Activated CD4-positive, alpha-beta T cell treated with anti-CD3 and anti-CD28 coated beads, Interleukin-2, amount 10 ng/mL, durations not matched to agents 24 days and 14 days (primary cell): ENCODE results near the gene SLA2. TPM values are rescaled to one million over a fixed set of nuclear protein-coding genes. Genes with fewer than 3 reads are reported as not detected.
A peak's percentile ranks its signal among the peaks of the same experiment; 100 is the strongest.
"Not testable (repeated sequence)": the region's sequence is repeated elsewhere in the genome, so short reads cannot be mapped to it uniquely, and the experiment has no call there.

ENCODE experiments used
- DNase-seq: peaks from one replicate; pipeline ENCODE4 v3.0.0; 2022
- H3K27ac Mint-ChIP-seq: one replicate; pipeline ENCODE4 v1.8.0; 2022; ENCODE audit warnings: mild to moderate bottlenecking, mixed read lengths
- H3K27me3 Mint-ChIP-seq: one replicate; pipeline ENCODE4 v1.8.0; 2022; ENCODE audit warnings: mixed read lengths
- H3K36me3 Mint-ChIP-seq: one replicate; pipeline ENCODE4 v1.8.0; 2022; ENCODE audit warnings: low read depth, mild to moderate bottlenecking, mixed read lengths
- H3K4me1 Mint-ChIP-seq: one replicate; pipeline ENCODE4 v1.8.0; 2021; ENCODE audit warnings: mixed read lengths
- H3K4me3 Mint-ChIP-seq: one replicate; pipeline ENCODE4 v1.8.0; 2022; ENCODE audit warnings: mild to moderate bottlenecking, moderate library complexity, mixed read lengths
- H3K9me3 Mint-ChIP-seq: one replicate; pipeline ENCODE4 v1.8.0; 2021; ENCODE audit warnings: mixed read lengths
- intact Hi-C: fragments of 100-400 bp; cut with micrococcal nuclease; formaldehyde crosslinking; loops from one replicate; pipeline ENCODE4 v1.15.1; 2023
- total RNA-seq: library from RNA; stranded (reverse); gene quantifications from 2 replicates; pipeline ENCODE4 v1.2.3, GENCODE V29; 2022

Gene SLA2
- total RNA-seq, 1 donor from 2014 or later: 59.0 TPM

GRCh38 chr20:36614781-36615557 lies 31.0 kb downstream of the SLA2 start:
- DNase-seq: no peak
- Mint-ChIP-seq H3K27me3 (no peaks in the 10 kb centered on the region), H3K36me3 (peaks cover 46% of the 10 kb centered on the region), H3K4me3 (no peak overlapping the region), H3K9me3 (no peaks in the 10 kb centered on the region), H3K4me1 (peaks cover 11% of the 10 kb centered on the region), H3K27ac (peak overlapping the region; percentile 20)
- intact Hi-C loops: no loop called here

GRCh38 chr20:36613974-36614373 lies 32.0 kb downstream of the SLA2 start:
- peaks cover 54% of the 10 kb centered on the region for H3K36me3 Mint-ChIP-seq
- no peaks in the 10 kb centered on the region for H3K9me3 Mint-ChIP-seq
- peaks cover 11% of the 10 kb centered on the region for H3K4me1 Mint-ChIP-seq
- no peaks in the 10 kb centered on the region for H3K27me3 Mint-ChIP-seq
- no peak overlapping the region for H3K27ac Mint-ChIP-seq
- intact Hi-C loops: loop anchor here (2.0 kb wide), 1 partner anchor 31 kb away; no protein-coding TSS in a partner anchor
- H3K4me3 Mint-ChIP-seq: no peak overlapping the region
- no peak for DNase-seq

GRCh38 chr20:36611625-36612024 lies 34.4 kb downstream of the SLA2 start:
- Mint-ChIP-seq H3K27me3 (no peaks in the 10 kb centered on the region), H3K36me3 (peaks cover 73% of the 10 kb centered on the region), H3K9me3 (no peaks in the 10 kb centered on the region), H3K27ac (no peak overlapping the region), H3K4me3 (no peak overlapping the region), H3K4me1 (peaks cover 20% of the 10 kb centered on the region)
- intact Hi-C loops: loop anchor here (2.0 kb wide), 1 partner anchor 33 kb away; no protein-coding TSS in a partner anchor
- no peak for DNase-seq

GRCh38 chr20:36608388-36608728 lies 37.6 kb downstream of the SLA2 start:
- H3K9me3 Mint-ChIP-seq, H3K4me3 Mint-ChIP-seq, H3K27ac Mint-ChIP-seq, H3K27me3 Mint-ChIP-seq, DNase-seq: not testable (repeated sequence)
- intact Hi-C loops: loop anchor here (5.0 to 10.0 kb wide), 2 partner anchors 144 to 164 kb away; partner anchors contain the start of gene DSN1
- Mint-ChIP-seq H3K36me3 (peaks cover 59% of the 10 kb centered on the region), H3K4me1 (peaks cover 22% of the 10 kb centered on the region)

- DNase-seq: no peak
- intact Hi-C loops: loop anchor here (5.0 to 10.0 kb wide), 2 partner anchors 143 to 165 kb away; partner anchors contain the start of gene DSN1
- Mint-ChIP-seq H3K4me3 (peak overlapping the region; percentile 100), H3K36me3 (peaks cover 55% of the 10 kb centered on the region), H3K27ac (peak overlapping the region; percentile 70), H3K9me3 (no peaks in the 10 kb centered on the region), H3K27me3 (no peaks in the 10 kb centered on the region), H3K4me1 (peaks cover 20% of the 10 kb centered on the region)
These were observed 38.2 kb downstream of the SLA2 start for GRCh38 chr20:36607586-36608387.

- Mint-ChIP-seq H3K27ac (peak overlapping the region; percentile 94), H3K9me3 (no peaks in the 10 kb centered on the region), H3K4me1 (peaks cover 21% of the 10 kb centered on the region), H3K27me3 (no peaks in the 10 kb centered on the region), H3K4me3 (peak overlapping the region; percentile 100), H3K36me3 (peaks cover 43% of the 10 kb centered on the region)
- intact Hi-C loops: loop anchor here (5.0 to 10.0 kb wide), 2 partner anchors 142 to 166 kb away; partner anchors contain the start of gene DSN1
- DNase-seq: peak; percentile 71
These were observed 39.6 kb downstream of the SLA2 start for GRCh38 chr20:36606158-36607066.

GRCh38 chr20:36605399-36606157 lies 40.4 kb downstream of the SLA2 start, which contains the start of gene RAB5IF:
Gene RAB5IF (plus strand): TSS chr20:36605779. CDS start chr20:36605952, 173 bp downstream.
- Mint-ChIP-seq H3K4me3 (peak within 1 kb of the TSS; percentile 100), H3K36me3 (peaks cover 37% of the 10 kb centered on the region), H3K27me3 (no peaks in the 10 kb centered on the region), H3K27ac (peak within 1 kb of the TSS; percentile 98), H3K4me1 (peaks cover 21% of the 10 kb centered on the region), H3K9me3 (no peaks in the 10 kb centered on the region)
- peak; percentile 100 for DNase-seq
- intact Hi-C loops: loop anchor here (1.0 to 10.0 kb wide), 8 partner anchors 10 to 167 kb away; partner anchors contain the start of genes DSN1, NDRG3 and TGIF2

GRCh38 chr20:36604952-36605398 lies 41.0 kb downstream of the SLA2 start:
- H3K36me3 Mint-ChIP-seq: peaks cover 33% of the 10 kb centered on the region
- peak overlapping the region; percentile 100 for H3K4me3 Mint-ChIP-seq
- intact Hi-C loops: loop anchor here (1.0 to 10.0 kb wide), 8 partner anchors 10 to 167 kb away; partner anchors contain the start of genes DSN1, NDRG3 and TGIF2
- H3K27ac Mint-ChIP-seq: peak overlapping the region; percentile 98
- H3K27me3 Mint-ChIP-seq: no peaks in the 10 kb centered on the region
- H3K4me1 Mint-ChIP-seq: peaks cover 24% of the 10 kb centered on the region
- peak; percentile 85 for DNase-seq
- H3K9me3 Mint-ChIP-seq: no peaks in the 10 kb centered on the region

GRCh38 chr20:36601540-36601939 lies 44.5 kb downstream of the SLA2 start:
- no peak overlapping the region for H3K4me3 Mint-ChIP-seq
- peaks cover 17% of the 10 kb centered on the region for H3K4me1 Mint-ChIP-seq
- H3K27ac Mint-ChIP-seq: peak overlapping the region; percentile 27
- H3K9me3 Mint-ChIP-seq: no peaks in the 10 kb centered on the region
- intact Hi-C loops: loop anchor here (10.0 kb wide), 1 partner anchor 137 kb away; no protein-coding TSS in a partner anchor
- no peaks in the 10 kb centered on the region for H3K27me3 Mint-ChIP-seq
- peaks cover 12% of the 10 kb centered on the region for H3K36me3 Mint-ChIP-seq
- DNase-seq: no peak

- intact Hi-C loops: loop anchor here (10.0 kb wide), 1 partner anchor 135 kb away; no protein-coding TSS in a partner anchor
- Mint-ChIP-seq H3K4me1 (peaks cover 22% of the 10 kb centered on the region), H3K36me3 (peaks cover 14% of the 10 kb centered on the region), H3K9me3 (no peaks in the 10 kb centered on the region), H3K27ac (peak overlapping the region; percentile 64), H3K27me3 (no peaks in the 10 kb centered on the region), H3K4me3 (no peak overlapping the region)
- DNase-seq: no peak
These were observed 46.1 kb downstream of the SLA2 start for GRCh38 chr20:36599912-36600345.

- Mint-ChIP-seq H3K4me3 (no peak overlapping the region), H3K27me3 (no peaks in the 10 kb centered on the region), H3K36me3 (peaks cover 59% of the 10 kb centered on the region), H3K4me1 (peaks cover 48% of the 10 kb centered on the region), H3K9me3 (no peaks in the 10 kb centered on the region), H3K27ac (peak overlapping the region; percentile 77)
- DNase-seq: no peak
- intact Hi-C loops: loop anchor here (5.0 kb wide), 1 partner anchor 36 kb away; no protein-coding TSS in a partner anchor
These were observed 52.6 kb downstream of the SLA2 start for GRCh38 chr20:36593347-36593929.
